Fibroblast of upper back skin (primary cell): ENCODE results near the gene KCNIP1.

Experiments used
- DNase-seq: peaks from one replicate; pipeline ENCODE4 v3.0.0-alpha.2; 2013

Gene KCNIP1

DNA sequence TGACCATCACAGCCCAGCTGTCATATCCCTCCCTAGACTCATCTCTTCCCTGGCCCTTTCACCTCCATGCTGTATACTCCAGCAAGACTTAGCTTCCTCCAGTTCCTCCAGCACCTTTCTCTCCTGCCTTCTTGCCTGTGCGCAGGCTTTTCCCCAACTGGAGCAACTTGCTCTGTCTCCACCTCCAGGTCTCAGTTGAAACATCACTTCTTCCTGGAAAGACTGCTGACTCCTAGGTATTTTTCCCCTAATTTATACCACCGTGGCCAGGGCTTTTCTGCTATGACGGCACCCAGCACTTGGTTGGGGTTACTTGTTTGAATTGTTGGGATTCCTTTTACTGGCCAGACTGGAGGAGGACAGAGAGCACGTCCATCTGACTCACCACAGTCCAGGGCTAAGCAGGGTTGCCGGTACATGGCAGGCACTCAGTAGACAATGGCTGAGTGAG lies 67.5 kb downstream of the KCNIP1 start:
- peak; percentile 69 for DNase-seq

DNA sequence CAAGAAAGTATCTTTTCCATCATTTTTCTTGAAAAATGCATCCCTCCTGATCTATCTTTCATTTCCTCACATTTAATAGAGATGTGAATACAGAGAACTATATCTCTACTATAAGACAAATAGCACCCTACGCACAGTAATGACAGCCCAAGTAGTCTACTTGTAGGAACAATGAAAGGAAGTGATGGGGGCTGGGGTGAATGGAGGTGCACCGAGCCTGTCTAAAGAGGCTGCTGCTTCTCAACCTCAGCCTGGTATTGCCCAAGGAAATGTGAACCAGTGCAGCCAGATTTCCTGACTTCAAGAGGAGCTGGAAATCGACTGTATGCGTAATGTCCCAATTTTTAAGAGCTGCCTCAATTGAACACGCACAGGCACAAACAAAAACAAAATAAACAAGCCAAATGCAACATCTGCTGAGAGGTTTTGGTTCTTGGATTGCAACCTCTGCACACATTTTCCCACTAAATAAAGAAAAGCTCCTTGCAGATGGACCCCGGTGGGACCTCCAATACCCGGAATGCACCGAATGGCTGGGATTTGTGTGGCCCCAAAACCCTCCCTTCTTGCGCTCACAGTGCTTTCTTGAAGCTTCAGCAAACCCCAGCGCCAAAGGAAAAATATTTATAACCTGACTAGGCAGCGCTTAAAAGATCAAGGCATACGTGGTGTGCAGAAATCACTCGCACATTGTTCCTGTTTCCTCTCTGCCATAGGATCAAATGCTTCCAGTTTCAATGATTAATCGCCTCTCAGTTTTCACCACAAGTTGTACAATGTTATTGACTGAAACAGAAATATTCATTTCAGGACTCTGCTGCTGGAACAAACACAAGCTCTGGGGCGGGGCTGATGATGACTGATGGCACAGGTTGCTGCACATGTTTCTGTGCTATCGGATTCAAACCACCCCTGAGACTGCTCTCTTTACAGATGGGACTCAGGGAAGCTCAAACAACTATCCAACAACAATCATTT lies 68.3 kb downstream of the KCNIP1 start:
- peak; percentile 27 for DNase-seq

DNA sequence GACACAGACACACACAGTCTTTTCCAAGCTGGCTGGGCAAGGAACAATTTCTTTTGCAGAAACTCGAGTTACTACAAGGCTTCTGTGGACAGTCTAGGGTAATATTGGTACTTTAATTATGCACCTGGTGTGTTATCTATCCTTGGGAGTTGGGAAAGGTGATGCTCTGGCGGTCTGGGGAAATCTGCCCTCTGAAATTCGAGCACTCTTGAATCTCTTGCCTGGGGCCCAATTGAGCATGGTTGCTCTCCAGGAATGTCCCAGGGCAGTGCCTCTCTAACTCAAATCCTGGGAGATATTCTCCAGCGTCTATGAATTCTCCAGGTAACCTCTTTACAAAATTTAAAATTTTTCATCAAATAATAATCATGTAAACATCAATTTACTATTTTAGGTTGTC lies 69.3 kb downstream of the KCNIP1 start:
- DNase-seq = no peak

- no peak for DNase-seq
Observed at GRCh38 chr5:170573660-170574059, 69.8 kb downstream of the KCNIP1 start.

GRCh38 chr5:170576602-170577535 lies 73.0 kb downstream of the KCNIP1 start:
- DNase-seq = no peak

- no peak for DNase-seq
Observed at GRCh38 chr5:170579601-170580000, 75.8 kb downstream of the KCNIP1 start.

GRCh38 chr5:170581211-170581610 lies 77.4 kb downstream of the KCNIP1 start:
- DNase-seq = no peak

- DNase-seq = no peak
Observed at GRCh38 chr5:170582644-170583330, 79.0 kb downstream of the KCNIP1 start.

- DNase-seq = no peak
Observed at GRCh38 chr5:170584003-170584402, 80.2 kb downstream of the KCNIP1 start.

GRCh38 chr5:170584450-170585058 lies 80.7 kb downstream of the KCNIP1 start:
- no peak for DNase-seq

DNA sequence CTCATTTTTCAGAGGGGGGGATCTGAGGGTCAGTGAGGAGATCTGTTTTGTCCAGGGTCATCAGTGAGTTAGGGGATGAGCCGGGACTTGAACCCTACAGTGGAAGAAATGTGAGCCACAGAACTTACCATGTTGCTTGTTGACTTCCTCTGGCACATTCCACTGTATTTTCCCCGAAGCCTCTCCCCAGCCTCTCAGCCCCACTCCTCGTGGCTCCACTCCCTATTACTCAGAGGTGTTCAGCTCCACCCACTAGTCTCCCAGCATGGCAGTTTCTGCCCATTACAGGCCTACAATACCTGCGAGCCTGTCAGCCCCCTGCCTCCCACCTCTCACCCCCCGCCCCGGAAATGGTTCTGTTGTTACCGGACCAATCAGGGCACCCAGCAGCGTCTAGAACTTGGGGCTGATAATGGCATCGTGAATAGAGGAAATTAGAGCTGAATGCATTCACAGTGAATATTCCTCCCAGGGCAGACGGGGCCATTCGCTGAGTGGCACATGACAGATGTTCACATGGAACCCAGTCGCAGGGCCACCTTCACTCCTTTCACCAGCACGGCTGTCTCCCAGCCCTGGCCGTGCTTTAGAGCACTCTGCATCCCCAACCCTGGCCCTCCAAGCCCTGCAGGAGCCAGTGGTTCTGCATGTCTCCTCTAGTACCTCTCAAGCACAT lies 81.6 kb downstream of the KCNIP1 start:
- no peak for DNase-seq

DNA sequence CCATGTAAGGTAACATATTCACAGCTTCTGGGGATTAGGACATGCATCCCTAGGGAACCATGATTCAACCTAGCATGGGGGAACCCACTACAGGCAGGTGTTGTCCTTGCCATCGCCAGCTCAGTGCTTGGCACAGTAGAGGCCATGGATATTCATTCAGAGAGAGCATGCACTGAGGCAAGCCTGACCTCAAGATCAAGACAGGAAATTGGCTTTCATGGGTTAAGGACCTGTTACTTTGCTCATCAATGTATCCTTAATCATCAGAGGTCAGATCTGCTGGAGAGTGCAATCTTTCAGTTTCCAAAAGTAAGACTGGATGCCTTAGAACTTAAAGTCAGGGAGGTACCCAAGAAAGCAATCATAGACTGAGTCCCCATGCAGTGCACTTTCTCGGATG lies 84.0 kb downstream of the KCNIP1 start:
- DNase-seq = no peak

GRCh38 chr5:170589643-170590042 lies 85.8 kb downstream of the KCNIP1 start:
- DNase-seq = no peak

- no peak for DNase-seq
Observed at GRCh38 chr5:170590566-170590965, 86.7 kb downstream of the KCNIP1 start.

- DNase-seq = no peak
Observed at GRCh38 chr5:170591054-170591453, 87.2 kb downstream of the KCNIP1 start.

- no peak for DNase-seq
Observed at GRCh38 chr5:170596482-170597044, 92.7 kb downstream of the KCNIP1 start.

DNA sequence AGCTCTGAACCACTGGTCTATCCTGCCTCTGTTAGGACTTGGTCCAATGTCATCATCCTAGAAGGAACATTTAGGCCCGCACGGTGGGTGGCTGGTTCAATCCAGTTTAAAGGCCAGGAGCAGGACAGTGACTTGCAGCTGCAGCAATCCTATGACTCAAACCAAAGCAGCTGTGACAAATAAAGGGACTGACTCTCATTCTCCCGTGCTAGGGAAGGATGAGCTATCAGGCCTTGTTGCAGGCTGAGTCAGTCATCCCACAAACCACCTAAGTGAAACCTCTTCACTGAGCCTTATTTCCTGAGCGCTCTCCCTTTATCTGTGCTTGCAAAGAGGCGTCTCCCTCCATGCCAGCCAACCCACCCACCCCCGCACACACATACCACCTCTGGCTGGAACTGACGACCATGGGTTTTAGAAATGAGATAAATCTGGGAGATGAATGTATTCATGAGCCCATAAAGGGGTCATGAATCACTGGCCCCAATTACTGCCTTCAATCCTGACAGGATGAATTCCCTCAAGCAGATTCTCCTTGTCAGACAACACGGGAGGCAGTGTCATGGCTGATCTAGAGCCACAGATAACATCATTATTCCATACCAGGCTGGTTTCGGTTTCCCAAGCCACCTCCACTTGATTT lies 93.4 kb downstream of the KCNIP1 start:
- peak; percentile 74 for DNase-seq

- DNase-seq = peak; percentile 8
Observed at GRCh38 chr5:170597872-170598271, 94.1 kb downstream of the KCNIP1 start.

DNA sequence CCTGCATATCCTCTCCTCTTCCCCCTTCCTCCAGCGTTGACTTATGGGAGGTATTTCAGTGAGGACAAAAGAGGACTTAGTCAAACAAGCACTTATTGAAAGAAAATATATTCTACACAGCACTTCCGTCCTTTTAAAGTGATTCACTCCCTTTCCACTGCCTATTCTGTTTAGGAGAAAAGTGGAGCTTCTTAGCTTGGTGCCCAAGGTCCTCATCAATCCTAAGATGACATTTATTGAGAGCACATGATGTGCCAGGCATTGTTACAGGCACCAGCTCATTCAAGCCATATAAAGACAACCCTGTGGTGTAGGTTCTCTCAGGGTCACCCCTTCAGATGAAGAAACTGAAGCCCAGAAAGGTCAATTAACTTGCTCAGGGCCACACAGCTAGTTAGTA lies 95.9 kb downstream of the KCNIP1 start:
- DNase-seq = no peak

GRCh38 chr5:170601619-170602018 lies 97.8 kb downstream of the KCNIP1 start:
- DNase-seq = no peak

GRCh38 chr5:170603109-170603508 lies 99.3 kb downstream of the KCNIP1 start:
- DNase-seq = no peak
